Muscle of back (tissue), 11 donors: ENCODE results near the gene RFXANK. TPM values are rescaled to one million over a fixed set of nuclear protein-coding genes. Genes with fewer than 3 reads are reported as not detected.
"Not testable (repeated sequence)": the region's sequence is repeated elsewhere in the genome, so short reads cannot be mapped to it uniquely, and the experiment has no call there.

Experiments used
- DNase-seq, 3 donors: peaks; one replicate each; pipeline versions ENCODE4 v3.0.0 to v3.0.0-alpha.2; 2013
- polyA plus RNA-seq, 10 donors: library from polyadenylated mRNA; unstranded; fragments of 120-200 nt; gene quantifications; one replicate each; pipeline ENCODE4 v1.2.1, GENCODE V29; 2013; ENCODE audit not compliant: insufficient read length in 10 of 10

Gene RFXANK
- polyA plus RNA-seq, 10 donors, result 46.6 to 71.4 (median 60.1) TPM

DNA sequence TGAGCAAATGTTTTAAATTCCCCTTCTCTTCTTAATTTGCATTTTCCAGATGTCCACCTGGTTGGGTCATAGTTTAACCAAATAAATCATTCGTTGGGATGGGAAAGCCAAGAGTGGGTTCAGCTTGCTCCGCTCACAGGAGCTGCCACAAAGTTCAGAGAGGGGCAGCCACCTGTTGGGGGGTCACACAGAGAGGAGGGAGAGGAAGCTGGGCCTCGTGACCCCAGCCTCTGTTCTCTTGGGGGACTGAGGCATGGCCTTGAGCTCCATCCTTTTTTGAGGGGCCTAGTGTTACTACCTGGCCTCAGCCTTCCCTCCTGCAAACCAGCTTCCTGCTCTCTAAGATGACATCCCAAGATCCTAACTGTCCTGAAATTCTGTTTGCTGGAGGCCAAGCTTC, 24.4 kb upstream of the RFXANK start:
- DNase-seq, result no peak

- no peak for DNase-seq
Measured at GRCh38 chr19:19169236-19170052, 22.6 kb upstream of the RFXANK start.

- DNase-seq, result peak; percentile 45 to 72 (median 61)
Measured at GRCh38 chr19:19170053-19170872, 21.8 kb upstream of the RFXANK start, which contains the start of gene MEF2B. MEF2B (minus strand) TSS chr19:19170263; CDS start chr19:19150735, 19,528 bp downstream.

GRCh38 chr19:19170873-19171672, 21.0 kb upstream of the RFXANK start:
- peak in 1 of 3 donors; percentile 35 for DNase-seq

DNA sequence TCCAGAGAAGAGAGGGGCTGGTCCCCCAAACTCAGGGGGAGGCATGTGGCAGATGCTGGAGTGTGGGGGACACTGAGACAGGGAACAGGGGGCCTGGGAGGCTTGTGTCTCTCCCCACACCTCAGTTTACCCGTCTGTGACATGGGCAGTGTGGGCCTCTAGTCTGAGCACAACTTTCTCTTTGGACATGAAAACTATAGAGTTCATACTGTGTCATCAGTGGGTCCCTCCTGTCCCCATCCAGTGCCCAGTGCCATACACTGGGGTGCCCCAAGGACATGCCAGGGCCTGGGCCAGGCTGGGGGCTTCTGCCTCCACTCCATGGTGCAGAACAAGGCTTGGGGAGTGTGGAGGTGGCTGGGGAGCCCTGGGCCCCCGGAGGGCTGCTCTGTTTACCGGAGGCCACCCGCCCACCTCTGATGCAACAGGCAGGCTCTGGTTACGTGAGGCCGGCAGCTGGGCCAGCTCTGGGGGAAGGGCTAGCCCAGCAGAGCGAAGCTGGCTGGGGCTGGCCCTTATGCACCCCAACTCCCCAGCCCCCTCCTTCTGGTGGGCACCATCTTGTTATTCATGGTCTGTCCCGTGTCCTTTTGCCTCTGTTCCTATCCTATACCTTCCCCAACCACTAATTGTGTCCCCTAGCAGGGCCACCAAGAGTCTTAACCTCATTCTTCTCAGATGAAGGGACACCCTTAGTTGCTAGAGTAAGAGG, 20.1 kb upstream of the RFXANK start:
- DNase-seq, result peak in 2 of 3 donors; percentile 29 to 31

- not testable (repeated sequence) for DNase-seq
Measured at GRCh38 chr19:19173243-19173642, 18.8 kb upstream of the RFXANK start.

- no peak for DNase-seq
Measured at GRCh38 chr19:19176950-19177349, 15.1 kb upstream of the RFXANK start.

- DNase-seq, result no peak
Measured at GRCh38 chr19:19179548-19180441, 12.3 kb upstream of the RFXANK start.

DNA sequence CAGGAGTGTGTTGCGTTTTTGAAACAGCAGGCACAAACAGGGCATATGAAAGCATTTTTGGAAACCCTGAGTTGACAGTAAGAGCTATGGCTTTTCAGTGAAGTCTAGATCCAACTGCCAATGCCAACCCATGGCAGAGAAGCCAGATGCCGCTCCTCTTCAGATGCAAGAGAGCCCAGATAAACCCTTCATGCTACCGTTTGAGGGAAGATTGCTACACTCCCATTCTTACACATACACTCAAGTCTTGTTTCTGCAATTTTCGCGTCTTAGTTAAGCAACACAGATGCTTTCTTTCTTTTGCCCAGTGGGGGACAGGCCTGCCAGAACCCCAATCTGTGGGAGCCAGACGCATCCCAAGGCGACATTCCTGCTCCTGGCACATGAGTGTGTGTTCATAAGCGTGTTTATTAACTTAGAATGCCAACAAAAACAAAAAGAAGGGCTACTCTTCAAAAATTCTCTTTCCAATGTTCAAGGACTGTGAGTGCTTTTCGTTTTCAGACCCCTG, 10.5 kb upstream of the RFXANK start:
- no peak for DNase-seq

GRCh38 chr19:19185853-19186740, 6.0 kb upstream of the RFXANK start:
- DNase-seq, result no peak

GRCh38 chr19:19186742-19187141, 5.3 kb upstream of the RFXANK start:
- DNase-seq, result no peak

DNA sequence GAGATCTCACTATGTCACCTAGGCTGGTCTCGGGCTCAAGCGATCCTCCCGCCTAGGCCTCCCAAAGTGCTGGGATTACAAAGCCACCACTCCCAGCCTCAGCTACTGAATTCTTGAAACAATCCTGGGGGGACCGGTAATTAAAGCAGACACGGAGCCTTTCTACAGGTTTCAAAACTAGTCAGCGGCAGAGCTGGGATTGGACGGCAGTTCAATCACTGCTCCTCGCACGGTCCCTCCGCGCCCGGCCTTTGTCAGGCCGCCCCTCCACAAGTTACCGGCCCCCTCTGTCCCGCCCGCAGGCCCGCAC, 335 bp upstream of the RFXANK start:
- no peak for DNase-seq

DNA sequence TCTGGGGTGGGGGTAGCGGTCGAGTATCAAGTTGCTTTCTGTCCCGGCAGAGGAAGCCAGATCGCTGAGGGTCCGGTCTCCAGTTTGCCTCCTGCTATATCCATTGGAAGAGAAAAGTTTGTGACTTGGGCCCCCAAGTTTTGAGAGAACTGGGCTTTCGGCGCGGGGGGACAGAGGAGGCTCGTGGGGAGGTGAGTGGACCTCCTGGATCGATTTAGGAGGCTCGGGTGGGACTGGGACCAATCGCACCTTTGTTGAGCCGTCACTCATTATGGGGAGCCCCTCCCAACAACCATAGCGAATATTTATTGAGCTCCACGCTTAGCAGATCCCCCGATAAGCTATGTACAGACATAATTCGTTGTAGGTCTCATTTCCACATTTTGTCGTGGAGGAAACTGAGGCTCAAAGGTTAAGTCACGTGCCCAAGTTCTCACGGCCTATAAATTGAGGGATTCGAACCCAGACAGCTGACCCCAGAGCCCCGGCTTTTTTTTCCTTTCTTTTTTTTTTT, 909 bp downstream of the RFXANK start:
- DNase-seq, result no peak

DNA sequence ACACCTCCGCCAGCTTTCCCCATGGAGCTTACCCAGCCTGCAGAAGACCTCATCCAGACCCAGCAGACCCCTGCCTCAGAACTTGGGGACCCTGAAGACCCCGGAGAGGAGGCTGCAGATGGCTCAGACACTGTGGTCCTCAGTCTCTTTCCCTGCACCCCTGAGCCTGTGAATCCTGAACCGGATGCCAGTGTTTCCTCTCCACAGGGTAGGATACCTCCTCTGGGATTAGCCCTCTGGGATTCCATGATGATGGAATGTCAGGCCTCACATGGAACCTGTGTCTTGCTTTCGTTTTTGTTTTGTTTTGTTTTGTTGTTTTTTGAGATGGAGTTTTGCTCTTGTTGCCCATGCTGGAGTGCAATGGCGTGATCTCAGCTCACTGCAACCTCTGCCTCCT, 1.9 kb downstream of the RFXANK start:
- no peak for DNase-seq

DNA sequence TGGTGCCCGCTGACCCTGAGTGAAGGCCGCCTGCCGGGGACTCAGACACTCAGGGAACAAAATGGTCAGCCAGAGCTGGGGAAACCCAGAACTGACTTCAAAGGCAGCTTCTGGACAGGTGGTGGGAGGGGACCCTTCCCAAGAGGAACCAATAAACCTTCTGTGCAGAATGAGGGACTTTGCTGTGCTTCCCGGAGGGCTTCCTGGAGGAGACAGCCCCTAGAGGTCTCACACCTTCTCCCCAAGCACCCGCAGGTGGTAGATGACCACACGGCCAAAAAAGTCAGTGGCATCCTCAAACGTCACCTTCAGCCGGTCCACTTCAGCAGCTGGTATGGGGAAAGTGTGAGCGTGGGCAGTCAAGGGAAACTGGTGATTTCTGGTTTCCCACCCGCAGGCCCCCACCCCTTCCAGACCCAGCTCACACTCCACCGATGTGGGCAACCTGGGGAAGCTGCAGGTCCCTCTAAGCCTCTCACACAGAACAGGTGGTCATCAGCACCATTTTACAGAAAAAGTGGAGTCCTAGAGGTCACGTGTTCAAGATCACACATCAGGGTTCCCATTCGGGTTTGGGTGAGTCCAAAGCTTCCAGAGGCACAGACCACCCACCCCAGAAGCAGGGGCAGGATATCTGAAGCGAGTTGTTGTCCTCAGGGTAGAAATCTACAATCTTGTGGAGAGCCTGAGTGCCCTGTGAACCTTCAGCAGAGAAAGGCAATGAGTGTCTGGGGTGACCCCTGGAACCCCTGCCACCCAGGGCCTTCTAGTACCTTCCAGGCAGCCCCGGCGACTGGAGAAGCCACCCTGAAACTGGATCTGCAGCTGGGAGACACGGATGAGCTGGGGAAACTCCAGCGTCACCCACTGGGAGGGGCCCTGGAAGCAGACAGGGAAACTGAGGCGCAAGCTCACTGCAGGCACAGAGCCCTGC, 9.9 kb downstream of the RFXANK start:
- no peak for DNase-seq

- DNase-seq, result no peak
Measured at GRCh38 chr19:19202707-19203011, 10.6 kb downstream of the RFXANK start.

- peak; percentile 86 to 95 (median 94) for DNase-seq
Measured at GRCh38 chr19:19203012-19203856, 11.2 kb downstream of the RFXANK start, which contains the start of gene NR2C2AP. NR2C2AP (minus strand) TSS chr19:19203414; CDS start chr19:19203060, 354 bp downstream.
